Endothelial cell of umbilical vein (primary cell): Measurements from ENCODE around the gene HDAC8. TPM values are rescaled to one million over a fixed set of nuclear protein-coding genes. Genes with fewer than 3 reads are reported as not detected.

Experiments used
- BruUV-seq: library from RNA; stranded (reverse); fragments of 400-500 nt; replicated peaks from 2 replicates; lab custom pipeline; 2021; lab: Mats Ljungman, UMichigan
- CTCF ChIA-PET: fragments of 300-600, 350-600 bp; sonication (Branson Sonifier 250); formaldehyde crosslinking; loops from one replicate; lab custom pipeline; 2021; ENCODE audit warnings: antibody characterized with exemption, inconsistent platforms; lab: Charles Lee
- POLR2A ChIA-PET: fragments of 300-600, 350-600 bp; sonication (Branson Sonifier 250); formaldehyde crosslinking; loops from one replicate; lab custom pipeline; 2021; ENCODE audit warnings: antibody characterized with exemption, inconsistent platforms; lab: Charles Lee
- DNase-seq: peaks from one replicate; pipeline ENCODE4 v3.0.0-alpha.2; 2011; ENCODE audit warnings: low read depth, low spot score
- FAIRE-seq: peaks from 2 replicates; lab custom pipeline; 2011; peaks lifted over from hg19 to GRCh38; lab: Jason Lieb, UNC
- H2AFZ ChIP-seq: 2 replicates; pipeline ENCODE4 v1.6.0; 2012; ENCODE audit warnings: low read depth, low read length, control low read depth, inconsistent platforms
- H3K27ac ChIP-seq: 2 replicates; pipeline ENCODE4 v1.5.1; 2011; ENCODE audit warnings: low read depth, mild to moderate bottlenecking, control low read depth, low read length, moderate library complexity; ENCODE audit not compliant: insufficient read depth
- H3K27me3 ChIP-seq, 2 experiments: 2 replicates each; pipeline versions ENCODE4 v1.6.0 to v1.6.1; 2011; ENCODE audit warnings: low read length in 2 of 2, mixed read lengths in 1 of 2; ENCODE audit not compliant: control insufficient read depth in 2 of 2, insufficient read depth in 2 of 2
- H3K36me3 ChIP-seq, 2 experiments: 2 replicates in 1 of 2; 3 replicates in 1 of 2; pipeline ENCODE4 v1.5.1; 2011; ENCODE audit warnings: low read length in 2 of 2, mild to moderate bottlenecking in 1 of 2, moderate library complexity in 1 of 2; ENCODE audit not compliant: control insufficient read depth in 2 of 2, insufficient read depth in 2 of 2; ENCODE audit errors: extremely low read depth in 1 of 2
- H3K4me1 ChIP-seq: 3 replicates; pipeline ENCODE4 v1.5.1; 2011; ENCODE audit warnings: mild to moderate bottlenecking, low read length; ENCODE audit not compliant: control insufficient read depth, insufficient read depth; ENCODE audit errors: extremely low read depth
- H3K4me2 ChIP-seq: 2 replicates; pipeline ENCODE4 v1.6.1; 2011; ENCODE audit warnings: low read length, control low read depth, mixed read lengths; ENCODE audit not compliant: insufficient read depth
- H3K4me3 ChIP-seq, 3 experiments: fragments of 200-600 bp in 1 of 3; sonication (generic), shearing (Covaris generic) in 1 of 3; replicated peaks in 1 of 3; 2 replicates each; pipeline ENCODE4 v1.5.1; 2011 to 2016; ENCODE audit warnings: control low read depth in 3 of 3, low read length in 3 of 3, mild to moderate bottlenecking in 2 of 3, inconsistent platforms in 1 of 3, low read depth in 1 of 3, moderate library complexity in 1 of 3; ENCODE audit not compliant: insufficient read depth in 1 of 3
- H3K79me2 ChIP-seq: 2 replicates; pipeline ENCODE4 v1.6.0; 2012; ENCODE audit warnings: low read length, inconsistent platforms; ENCODE audit not compliant: control insufficient read depth, insufficient read depth
- H3K9ac ChIP-seq: replicated peaks from 2 replicates; pipeline ENCODE3; 2011; ENCODE audit warnings: low read length, control low read depth; ENCODE audit not compliant: insufficient read depth; ENCODE audit errors: extremely low read depth
- H3K9me1 ChIP-seq: replicated peaks from 3 replicates; pipeline ENCODE4 v1.6.0; 2011; ENCODE audit warnings: mild to moderate bottlenecking, low read length; ENCODE audit not compliant: control insufficient read depth, insufficient read depth; ENCODE audit errors: extremely low read depth
- H3K9me3 ChIP-seq: replicated peaks from 2 replicates; pipeline ENCODE4 v1.5.1; 2012; ENCODE audit warnings: low read length, inconsistent platforms; ENCODE audit not compliant: control insufficient read depth, insufficient read depth
- H4K20me1 ChIP-seq: replicated peaks from 2 replicates; pipeline ENCODE3; 2011; ENCODE audit warnings: mild to moderate bottlenecking, low read length; ENCODE audit not compliant: control insufficient read depth, insufficient read depth; ENCODE audit errors: extremely low read depth
- EZH2 ChIP-seq: IDR thresholded peaks from 2 replicates; pipeline ENCODE4 v1.6.1; 2012; ENCODE audit warnings: borderline replicate concordance, low read depth, mild to moderate bottlenecking, moderate library complexity, low read length, inconsistent platforms; ENCODE audit not compliant: severe bottlenecking
- FOS ChIP-seq: IDR thresholded peaks from 2 replicates; pipeline ENCODE4 v1.6.1; 2011; ENCODE audit warnings: mild to moderate bottlenecking, low read length, moderate library complexity, borderline replicate concordance; ENCODE audit not compliant: insufficient read depth
- GATA2 ChIP-seq: IDR thresholded peaks from 2 replicates; pipeline ENCODE4 v1.7.0; 2011; ENCODE audit warnings: low read depth, mild to moderate bottlenecking, moderate library complexity, mixed read lengths, low read length; ENCODE audit not compliant: insufficient read length, insufficient read depth
- JUN ChIP-seq: IDR thresholded peaks from 2 replicates; pipeline ENCODE4 v1.6.1; 2011; ENCODE audit warnings: borderline replicate concordance, low read depth; ENCODE audit not compliant: insufficient read length, insufficient read depth
- MYC ChIP-seq: IDR thresholded peaks from one replicate; pipeline ENCODE4 v1.6.1; 2011; ENCODE audit warnings: mild to moderate bottlenecking, low read depth, low read length
- POLR2A ChIP-seq: IDR thresholded peaks from 2 replicates; pipeline ENCODE4 v1.6.1; 2012; ENCODE audit warnings: low read depth, mild to moderate bottlenecking, control low read depth, low read length
- POLR2AphosphoS5 ChIP-seq: IDR thresholded peaks from 2 replicates; pipeline ENCODE4 v1.6.1; 2012; ENCODE audit warnings: low read depth, mild to moderate bottlenecking, control low read depth, low read length, moderate library complexity; ENCODE audit not compliant: insufficient read depth
- dilution Hi-C: fragments of 300-500 bp; cut with MboI; formaldehyde crosslinking; loops from one replicate; pipeline ENCODE4 v1.15.0; 2019; ENCODE audit warnings: low sequenced_read_pairs; ENCODE audit not compliant: extremely low pct_ligation_motif_present
- intact Hi-C: fragments of 100-400 bp; cut with micrococcal nuclease; formaldehyde crosslinking; loops from one replicate; pipeline ENCODE4 v1.10.0; 2022
- polyA plus RNA-seq, 4 experiments: library from polyadenylated mRNA; depleted of rRNA in 3 of 4; stranded (reverse) in 3 of 4; unstranded in 1 of 4; fragments of >200 nt; gene quantifications; 2 replicates each; pipeline versions ENCODE4 v1.2.1 to v1.2.3, GENCODE V29; 2011 to 2012; ENCODE audit warnings: missing spikeins in 1 of 4
- total RNA-seq: library from RNA; stranded (reverse); gene quantifications from 2 replicates; pipeline ENCODE4 v1.2.3, GENCODE V29; 2021
- TF ChIP-seq, protein P1 (sequence below), 2 donors: IDR thresholded peaks; 1 replicate in 1 of 2; 2 replicates in 1 of 2; pipeline ENCODE4 v1.5.1; 2011; ENCODE audit warnings: low read length in 2 of 2, mild to moderate bottlenecking in 2 of 2, moderate library complexity in 2 of 2, control low read depth in 1 of 2, inconsistent platforms in 1 of 2, low read depth in 1 of 2; ENCODE audit not compliant: insufficient read depth in 1 of 2; ENCODE audit errors: extremely low read depth in 1 of 2
- TF ChIP-seq, protein P2 (sequence below): IDR thresholded peaks from 2 replicates; pipeline ENCODE4 v1.6.1; 2011; ENCODE audit not compliant: insufficient read depth, insufficient read length

Gene HDAC8
- total and polyA plus RNA-seq, 2 donors (not counting 3 experiments of a cell fraction or from before 2014, with no cell fraction given): 17.6 to 37.2 TPM

DNA sequence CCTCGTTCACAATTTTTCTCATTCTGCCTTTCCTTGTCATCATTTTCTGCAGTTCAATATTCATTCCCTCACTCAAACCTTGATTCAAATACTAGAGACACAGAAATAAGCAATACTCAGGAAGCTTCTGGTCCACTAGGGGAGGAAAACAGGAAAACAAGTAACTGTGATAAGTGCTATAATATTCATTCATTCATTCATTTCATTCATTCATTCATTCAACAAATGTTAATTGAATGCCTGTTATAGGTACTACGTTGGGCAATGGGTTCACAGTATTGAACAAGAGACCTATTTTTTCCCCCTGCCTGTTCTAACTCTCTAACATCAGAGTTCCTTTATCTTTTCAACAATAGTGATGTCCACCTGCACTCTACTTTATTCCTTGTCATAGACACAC lies 104.0 kb downstream of the HDAC8 start:
- H3K9ac ChIP-seq: no peak overlapping the region
- no peaks in the 10 kb centered on the region for H3K27me3 ChIP-seq
- H3K4me3 ChIP-seq: no peak overlapping the region
- H3K4me1 ChIP-seq: no peaks in the 10 kb centered on the region
- H3K9me3 ChIP-seq: no peaks in the 10 kb centered on the region
- no peak overlapping the region for H2AFZ ChIP-seq
- H3K36me3 ChIP-seq: no peaks in the 10 kb centered on the region
- no peak overlapping the region for H3K4me2 ChIP-seq
- BruUV-seq: no TSS peak
- FAIRE-seq (no peak), DNase-seq (no peak)
- intact Hi-C loops (no loop called here), dilution Hi-C loops (no loop called here)
- no peaks in the 10 kb centered on the region for H4K20me1 ChIP-seq
- no peaks in the 10 kb centered on the region for H3K79me2 ChIP-seq
- CTCF ChIA-PET: no interaction called here
- no peak overlapping the region for H3K27ac ChIP-seq
- no peak for TF ChIP-seq EZH2
- TF ChIP-seq, protein P1, sequence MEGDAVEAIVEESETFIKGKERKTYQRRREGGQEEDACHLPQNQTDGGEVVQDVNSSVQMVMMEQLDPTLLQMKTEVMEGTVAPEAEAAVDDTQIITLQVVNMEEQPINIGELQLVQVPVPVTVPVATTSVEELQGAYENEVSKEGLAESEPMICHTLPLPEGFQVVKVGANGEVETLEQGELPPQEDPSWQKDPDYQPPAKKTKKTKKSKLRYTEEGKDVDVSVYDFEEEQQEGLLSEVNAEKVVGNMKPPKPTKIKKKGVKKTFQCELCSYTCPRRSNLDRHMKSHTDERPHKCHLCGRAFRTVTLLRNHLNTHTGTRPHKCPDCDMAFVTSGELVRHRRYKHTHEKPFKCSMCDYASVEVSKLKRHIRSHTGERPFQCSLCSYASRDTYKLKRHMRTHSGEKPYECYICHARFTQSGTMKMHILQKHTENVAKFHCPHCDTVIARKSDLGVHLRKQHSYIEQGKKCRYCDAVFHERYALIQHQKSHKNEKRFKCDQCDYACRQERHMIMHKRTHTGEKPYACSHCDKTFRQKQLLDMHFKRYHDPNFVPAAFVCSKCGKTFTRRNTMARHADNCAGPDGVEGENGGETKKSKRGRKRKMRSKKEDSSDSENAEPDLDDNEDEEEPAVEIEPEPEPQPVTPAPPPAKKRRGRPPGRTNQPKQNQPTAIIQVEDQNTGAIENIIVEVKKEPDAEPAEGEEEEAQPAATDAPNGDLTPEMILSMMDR (IDR thresholded peaks at IDR 0.05; ENCODE audit: extremely low read depth in 1 of 2, insufficient read depth in 1 of 2, low read depth in 1 of 2, low read length in 2 of 2): no peak
- no peak for TF ChIP-seq GATA2
- TF ChIP-seq POLR2AphosphoS5: no peak
- no peak for TF ChIP-seq MYC
- TF ChIP-seq, protein P2, sequence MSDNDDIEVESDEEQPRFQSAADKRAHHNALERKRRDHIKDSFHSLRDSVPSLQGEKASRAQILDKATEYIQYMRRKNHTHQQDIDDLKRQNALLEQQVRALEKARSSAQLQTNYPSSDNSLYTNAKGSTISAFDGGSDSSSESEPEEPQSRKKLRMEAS: no peak
- no peak for TF ChIP-seq FOS
- no peak for TF ChIP-seq JUN
- TF ChIP-seq POLR2A: no peak
- no peaks in the 10 kb centered on the region for H3K9me1 ChIP-seq
- POLR2A ChIA-PET: no interaction called here
